CD8-positive, alpha-beta memory T cell (primary cell): ENCODE results near the gene ABHD2. TPM values are rescaled to one million over a fixed set of nuclear protein-coding genes. Genes with fewer than 3 reads are reported as not detected.

ENCODE experiments used
- CTCF ChIA-PET: fragments of 350-600 bp; sonication (Branson Sonifier 250); formaldehyde crosslinking; loops from one replicate; lab custom pipeline; 2021; ENCODE audit warnings: antibody characterized with exemption; lab: Charles Lee
- POLR2A ChIA-PET: fragments of 350-600 bp; sonication (Branson Sonifier 250); formaldehyde crosslinking; loops from one replicate; lab custom pipeline; 2021; ENCODE audit warnings: antibody characterized with exemption; lab: Charles Lee
- DNase-seq, 5 donors: peaks; one replicate each; pipeline versions ENCODE4 v3.0.0 to v3.0.0-alpha.2; 2020 to 2022; ENCODE audit warnings: mixed read lengths in 1 of 5
- H3K27ac ChIP-seq: one replicate; pipeline ENCODE4 v1.7.0; 2013; ENCODE audit warnings: low read depth, mild to moderate bottlenecking, low read length, moderate library complexity
- H3K27me3 ChIP-seq: 2 replicates; pipeline ENCODE4 v1.7.0; 2013; ENCODE audit warnings: low read length, mild to moderate bottlenecking; ENCODE audit not compliant: insufficient read depth, poor library complexity, severe bottlenecking
- H3K36me3 ChIP-seq: 2 replicates; pipeline ENCODE4 v1.7.0; 2013; ENCODE audit warnings: mild to moderate bottlenecking, low read length, moderate library complexity; ENCODE audit not compliant: insufficient read depth
- H3K4me1 ChIP-seq: 2 replicates; pipeline ENCODE4 v1.7.0; 2013; ENCODE audit warnings: mild to moderate bottlenecking, low read length, moderate library complexity; ENCODE audit not compliant: insufficient read depth
- H3K4me3 ChIP-seq: 2 replicates; pipeline ENCODE4 v1.7.0; 2013; ENCODE audit warnings: mild to moderate bottlenecking, low read length
- H3K9me3 ChIP-seq: 2 replicates; pipeline ENCODE4 v1.7.0; 2013; ENCODE audit warnings: mild to moderate bottlenecking, low read length
- H3K27ac Mint-ChIP-seq, 8 donors: one replicate each; pipeline ENCODE4 v1.8.0; 2020 to 2021; ENCODE audit warnings: mixed read lengths in 8 of 8, mild to moderate bottlenecking in 6 of 8, inconsistent platforms in 3 of 8, moderate library complexity in 3 of 8
- H3K27me3 Mint-ChIP-seq, 2 donors: one replicate each; pipeline ENCODE4 v1.8.0; 2020 to 2021; ENCODE audit warnings: mixed read lengths in 2 of 2, mild to moderate bottlenecking in 1 of 2, moderate library complexity in 1 of 2
- H3K36me3 Mint-ChIP-seq, 3 donors: one replicate each; pipeline ENCODE4 v1.8.0; 2020 to 2021; ENCODE audit warnings: mixed read lengths in 3 of 3, inconsistent platforms in 1 of 3, mild to moderate bottlenecking in 1 of 3
- H3K4me1 Mint-ChIP-seq, 3 donors: one replicate each; pipeline ENCODE4 v1.8.0; 2020 to 2021; ENCODE audit warnings: mixed read lengths in 3 of 3, inconsistent platforms in 1 of 3, mild to moderate bottlenecking in 1 of 3
- H3K4me3 Mint-ChIP-seq, 7 donors: one replicate each; pipeline ENCODE4 v1.8.0; 2020 to 2021; ENCODE audit warnings: mixed read lengths in 7 of 7, mild to moderate bottlenecking in 6 of 7, moderate library complexity in 4 of 7, inconsistent platforms in 2 of 7
- H3K9me3 Mint-ChIP-seq, 5 donors: one replicate each; pipeline ENCODE4 v1.8.0; 2020 to 2022; ENCODE audit warnings: mixed read lengths in 5 of 5, mild to moderate bottlenecking in 3 of 5, moderate library complexity in 2 of 5, inconsistent platforms in 1 of 5
- polyA plus RNA-seq: library from polyadenylated mRNA; unstranded; fragments of 300-500 nt; fragmentation: Illumina TruSeq; gene quantifications from one replicate; pipeline ENCODE4 v1.2.3, GENCODE V29; 2021
- total RNA-seq, 2 experiments: library from RNA; stranded (reverse); gene quantifications; one replicate each; pipeline ENCODE4 v1.2.3, GENCODE V29; 2021

ABHD2 gene
- total and polyA plus RNA-seq, 3 experiments from 2014 or later, result 22.9 to 79.8 (median 68.7) TPM

DNA sequence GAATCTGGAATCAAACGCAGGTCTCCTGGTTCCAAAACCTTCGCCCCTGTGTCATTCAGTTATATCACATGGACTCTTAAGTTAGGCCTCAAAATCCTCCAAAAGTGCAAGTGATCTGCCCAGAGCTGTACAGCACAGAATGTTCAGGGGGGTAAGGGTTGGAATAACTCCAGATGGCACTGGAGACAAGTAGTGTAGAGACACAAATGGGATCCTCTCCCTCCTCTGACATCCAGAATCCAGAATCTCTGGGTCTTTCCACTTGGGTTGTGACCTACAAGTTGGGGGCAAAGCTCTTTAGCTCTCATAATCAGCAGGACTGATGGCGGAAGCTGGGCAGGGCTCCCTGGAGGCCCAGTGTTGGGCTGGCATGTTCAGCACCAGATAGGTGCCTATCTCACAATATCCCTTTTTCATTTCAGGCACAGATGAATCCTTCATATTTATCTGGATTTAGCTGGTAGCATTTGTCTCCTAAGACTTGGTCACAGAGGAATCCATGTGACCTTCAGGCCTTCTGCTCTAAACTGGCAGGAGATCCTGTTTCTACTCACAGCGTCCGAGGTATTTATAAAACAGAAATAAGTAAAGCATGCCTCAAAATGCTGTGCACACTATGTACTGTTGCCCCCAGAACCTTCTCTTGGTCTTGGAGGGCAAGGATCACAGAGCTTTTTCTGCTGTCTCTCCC is 15.4 kb downstream of the ABHD2 start:
- H3K9me3 Mint-ChIP-seq, result no peaks in the 10 kb centered on the region
- H3K27me3 Mint-ChIP-seq, result no peaks in the 10 kb centered on the region
- Histone ChIP-seq H3K27ac (no peak overlapping the region), H3K4me3 (no peak overlapping the region), H3K9me3 (no peaks in the 10 kb centered on the region), H3K27me3 (no peaks in the 10 kb centered on the region), H3K36me3 (peaks cover 7% of the 10 kb centered on the region), H3K4me1 (no peaks in the 10 kb centered on the region)
- ChIA-PET CTCF (interaction anchor here (1.0 to 1.8 kb wide), 3 partner anchors 16 to 46 kb away, joined by 3 to 6 read pairs (median 3); partner anchors contain the start of gene ABHD2), POLR2A (interaction anchor here (0.6 kb wide), 1 partner anchor 233 kb away, joined by 6 read pairs; no protein-coding TSS in a partner anchor)
- no peak for DNase-seq
- peaks cover 18 to 41% (median 19%) of the 10 kb centered on the region in 3 donors for H3K4me1 Mint-ChIP-seq
- H3K27ac Mint-ChIP-seq, result peak overlapping the region in 2 of 8 donors; percentile 23 to 41
- H3K36me3 Mint-ChIP-seq, result peaks cover 3 to 48% (median 17%) of the 10 kb centered on the region in 3 donors
- no peak overlapping the region for H3K4me3 Mint-ChIP-seq

DNA sequence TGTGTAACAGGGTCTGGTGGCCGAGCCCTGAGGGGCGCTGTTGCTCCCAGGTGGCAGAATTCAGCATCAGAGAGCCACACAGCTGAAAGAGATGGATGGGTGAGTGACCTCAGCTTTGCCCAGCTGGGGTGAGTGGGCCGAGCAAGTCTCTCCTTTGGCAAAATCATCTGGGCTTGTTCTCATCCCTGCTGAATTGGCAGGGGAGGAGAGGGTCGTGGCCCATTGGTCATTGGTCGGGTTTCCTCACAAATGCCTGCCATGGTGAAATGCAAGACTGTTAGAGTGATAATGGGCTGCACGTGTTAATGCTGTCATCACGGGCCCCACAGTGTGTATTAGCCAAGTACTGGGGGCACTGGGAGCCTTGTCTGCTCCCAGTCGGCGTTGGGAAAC is 15.9 kb downstream of the ABHD2 start:
- H3K4me3 ChIP-seq, result no peak overlapping the region
- H3K27ac Mint-ChIP-seq, result no peak overlapping the region
- no peak overlapping the region for H3K4me3 Mint-ChIP-seq
- no peaks in the 10 kb centered on the region for H3K27me3 Mint-ChIP-seq
- POLR2A ChIA-PET, result no interaction called here
- H3K9me3 ChIP-seq, result no peaks in the 10 kb centered on the region
- H3K36me3 Mint-ChIP-seq, result peaks cover 3 to 45% (median 17%) of the 10 kb centered on the region in 3 donors
- no peak overlapping the region for H3K27ac ChIP-seq
- H3K36me3 ChIP-seq, result peaks cover 7% of the 10 kb centered on the region
- H3K4me1 Mint-ChIP-seq, result peaks cover 18 to 41% (median 19%) of the 10 kb centered on the region in 3 donors
- CTCF ChIA-PET, result interaction anchor here (1.2 to 1.8 kb wide), 2 partner anchors 16 to 46 kb away, joined by 3 to 6 read pairs; partner anchors contain the start of gene ABHD2
- H3K4me1 ChIP-seq, result no peaks in the 10 kb centered on the region
- no peak for DNase-seq
- H3K27me3 ChIP-seq, result no peaks in the 10 kb centered on the region
- no peaks in the 10 kb centered on the region for H3K9me3 Mint-ChIP-seq

DNA sequence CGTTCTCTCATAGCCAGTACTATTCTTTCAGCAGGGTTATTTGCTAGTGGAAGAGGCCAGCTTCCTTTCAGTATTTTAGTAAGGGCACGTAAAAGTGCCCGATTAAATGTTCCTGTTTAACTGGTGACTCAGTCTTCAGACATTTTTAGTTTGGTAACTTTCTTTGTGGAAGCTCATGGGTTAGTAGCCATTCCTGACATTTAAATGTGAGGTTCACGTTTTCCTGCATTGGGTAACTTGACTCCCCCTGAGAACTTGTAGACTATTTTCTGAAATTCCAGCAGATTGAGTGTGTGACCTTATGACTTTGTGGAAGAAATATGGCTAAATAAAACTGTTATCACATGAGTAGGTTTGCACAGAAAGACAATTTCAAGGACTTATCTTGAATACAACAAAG is 16.9 kb downstream of the ABHD2 start:
- Histone ChIP-seq H3K9me3 (no peaks in the 10 kb centered on the region), H3K27ac (no peak overlapping the region), H3K4me1 (no peaks in the 10 kb centered on the region), H3K4me3 (no peak overlapping the region), H3K36me3 (peaks cover 7% of the 10 kb centered on the region), H3K27me3 (no peaks in the 10 kb centered on the region)
- H3K4me3 Mint-ChIP-seq, result no peak overlapping the region
- no peak for DNase-seq
- no peaks in the 10 kb centered on the region for H3K9me3 Mint-ChIP-seq
- H3K4me1 Mint-ChIP-seq, result peaks cover 19 to 43% (median 23%) of the 10 kb centered on the region in 3 donors
- ChIA-PET POLR2A (no interaction called here), CTCF (interaction anchor here (1.8 kb wide), 1 partner anchor 47 kb away, joined by 6 read pairs; no protein-coding TSS in a partner anchor)
- H3K36me3 Mint-ChIP-seq, result peaks cover 3 to 42% (median 17%) of the 10 kb centered on the region in 3 donors
- no peak overlapping the region for H3K27ac Mint-ChIP-seq
- H3K27me3 Mint-ChIP-seq, result no peaks in the 10 kb centered on the region

DNA sequence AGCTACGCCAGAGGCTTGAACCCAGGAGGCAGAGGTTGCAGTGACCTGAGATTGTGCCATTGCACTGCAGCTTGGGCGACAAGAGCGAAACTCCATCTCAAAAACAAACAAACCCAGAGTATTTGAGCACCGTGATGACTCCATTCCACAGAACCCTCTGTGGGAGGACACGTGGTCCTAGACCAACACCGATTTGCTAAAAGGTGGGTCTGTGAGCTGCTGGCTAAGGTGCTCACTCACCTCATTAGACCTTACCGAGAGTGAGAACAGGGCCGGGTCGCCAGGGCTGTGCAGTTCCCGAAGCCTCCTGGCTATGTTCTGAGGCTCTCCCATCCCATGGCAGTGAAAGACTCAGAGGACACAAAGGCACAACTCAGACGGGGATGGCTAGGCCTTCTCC is 17.9 kb downstream of the ABHD2 start:
- Histone ChIP-seq H3K9me3 (no peaks in the 10 kb centered on the region), H3K4me3 (no peak overlapping the region), H3K27ac (no peak overlapping the region), H3K4me1 (no peaks in the 10 kb centered on the region), H3K36me3 (peaks cover 7% of the 10 kb centered on the region), H3K27me3 (no peaks in the 10 kb centered on the region)
- no peak for DNase-seq
- Mint-ChIP-seq H3K36me3 (peaks cover 3 to 43% (median 15%) of the 10 kb centered on the region in 3 donors), H3K4me1 (peaks cover 20 to 45% (median 26%) of the 10 kb centered on the region in 3 donors), H3K4me3 (no peak overlapping the region), H3K27me3 (no peaks in the 10 kb centered on the region), H3K27ac (no peak overlapping the region), H3K9me3 (no peaks in the 10 kb centered on the region)
- ChIA-PET POLR2A (no interaction called here), CTCF (no interaction called here)

DNA sequence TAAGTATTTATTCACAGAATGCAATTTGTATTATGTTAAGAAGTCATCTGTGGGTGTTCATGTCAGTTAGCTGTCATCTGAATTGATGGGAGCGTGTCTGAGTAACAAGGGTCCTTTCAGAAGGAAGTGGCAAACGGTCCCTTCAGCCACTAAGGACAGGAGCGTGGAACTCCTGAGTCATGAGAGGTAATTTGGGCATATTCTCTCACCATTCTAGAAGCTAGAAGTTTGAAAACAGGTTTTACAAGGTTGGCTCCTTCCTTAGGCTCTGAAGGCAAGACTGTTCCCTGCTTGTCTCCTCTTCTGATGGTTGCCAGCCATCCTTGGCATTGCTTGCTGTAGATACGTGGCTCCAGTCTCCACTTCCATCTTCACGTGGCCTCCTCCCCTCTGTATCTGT is 19.7 kb downstream of the ABHD2 start:
- Histone ChIP-seq H3K4me3 (no peak overlapping the region), H3K4me1 (peaks cover 7% of the 10 kb centered on the region), H3K27ac (no peak overlapping the region), H3K9me3 (no peaks in the 10 kb centered on the region), H3K27me3 (no peaks in the 10 kb centered on the region), H3K36me3 (peaks cover 7% of the 10 kb centered on the region)
- Mint-ChIP-seq H3K27ac (peak overlapping the region in 1 of 8 donors; percentile 27), H3K4me3 (no peak overlapping the region), H3K4me1 (peaks cover 21 to 53% (median 37%) of the 10 kb centered on the region in 3 donors), H3K36me3 (peaks cover 0 to 38% (median 13%) of the 10 kb centered on the region in 3 donors), H3K27me3 (no peaks in the 10 kb centered on the region), H3K9me3 (no peaks in the 10 kb centered on the region)
- DNase-seq, result no peak
- POLR2A ChIA-PET, result no interaction called here
- CTCF ChIA-PET, result interaction anchor here (1.1 kb wide), 1 partner anchor 23 kb away, joined by 3 read pairs; no protein-coding TSS in a partner anchor

DNA sequence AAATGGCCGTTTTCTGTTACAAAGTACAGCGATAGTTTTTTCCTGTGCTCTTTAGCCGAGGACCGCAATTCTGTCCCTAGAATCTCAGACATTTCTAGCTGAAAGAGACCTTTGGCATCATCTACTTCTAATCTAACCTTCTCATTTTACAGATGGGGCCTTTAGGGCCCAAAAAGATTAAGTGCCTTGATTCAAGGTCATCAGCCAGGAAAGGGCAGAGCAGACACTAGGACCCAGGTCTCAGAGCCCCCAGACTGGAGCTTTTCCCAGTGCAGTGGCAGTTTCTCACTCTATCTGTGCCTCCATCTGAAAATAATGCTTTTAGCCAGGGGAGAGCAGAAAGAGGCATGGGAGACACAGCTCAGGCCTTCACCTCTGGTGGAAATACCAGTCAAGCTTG is 20.6 kb downstream of the ABHD2 start:
- peaks cover 24 to 61% (median 42%) of the 10 kb centered on the region in 3 donors for H3K4me1 Mint-ChIP-seq
- no peaks in the 10 kb centered on the region for H3K27me3 Mint-ChIP-seq
- H3K36me3 Mint-ChIP-seq, result peaks cover 0 to 37% (median 10%) of the 10 kb centered on the region in 3 donors
- H3K27ac ChIP-seq, result no peak overlapping the region
- no peak overlapping the region for H3K4me3 Mint-ChIP-seq
- H3K9me3 ChIP-seq, result no peaks in the 10 kb centered on the region
- ChIA-PET CTCF (interaction anchor here (1.1 kb wide), 1 partner anchor 24 kb away, joined by 3 read pairs; no protein-coding TSS in a partner anchor), POLR2A (no interaction called here)
- DNase-seq, result no peak
- H3K4me3 ChIP-seq, result no peak overlapping the region
- H3K36me3 ChIP-seq, result peaks cover 6% of the 10 kb centered on the region
- H3K4me1 ChIP-seq, result peaks cover 7% of the 10 kb centered on the region
- H3K9me3 Mint-ChIP-seq, result no peaks in the 10 kb centered on the region
- no peaks in the 10 kb centered on the region for H3K27me3 ChIP-seq
- H3K27ac Mint-ChIP-seq, result no peak overlapping the region

DNA sequence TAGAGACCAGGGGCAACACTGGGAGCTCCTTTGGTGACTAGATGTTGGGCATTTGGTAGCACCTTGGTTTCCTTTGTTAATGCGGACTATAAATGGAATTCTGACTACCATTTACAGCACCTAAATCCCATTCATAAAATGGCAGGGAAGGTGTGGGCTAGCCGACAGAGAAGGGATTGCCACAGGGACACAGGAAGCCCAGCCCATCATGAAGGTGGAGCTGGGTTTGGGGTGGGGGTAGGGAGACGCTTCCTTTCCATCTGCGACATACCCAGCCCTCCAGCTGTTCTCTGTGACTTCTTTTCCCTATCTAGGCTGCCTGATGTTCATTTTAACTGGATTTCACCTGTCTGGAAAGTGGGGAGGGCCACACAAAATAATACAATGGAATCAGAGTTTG is 21.0 kb downstream of the ABHD2 start:
- Histone ChIP-seq H3K4me3 (no peak overlapping the region), H3K4me1 (peaks cover 7% of the 10 kb centered on the region), H3K27me3 (no peaks in the 10 kb centered on the region), H3K27ac (no peak overlapping the region), H3K36me3 (peaks cover 2% of the 10 kb centered on the region), H3K9me3 (no peaks in the 10 kb centered on the region)
- DNase-seq, result no peak
- Mint-ChIP-seq H3K4me3 (no peak overlapping the region), H3K27me3 (no peaks in the 10 kb centered on the region), H3K27ac (peak overlapping the region in 1 of 8 donors; percentile 19), H3K36me3 (peaks cover 0 to 37% (median 9%) of the 10 kb centered on the region in 3 donors), H3K9me3 (no peaks in the 10 kb centered on the region), H3K4me1 (peaks cover 24 to 63% (median 42%) of the 10 kb centered on the region in 3 donors)
- ChIA-PET POLR2A (no interaction called here), CTCF (interaction anchor here (1.1 kb wide), 1 partner anchor 24 kb away, joined by 3 read pairs; no protein-coding TSS in a partner anchor)

DNA sequence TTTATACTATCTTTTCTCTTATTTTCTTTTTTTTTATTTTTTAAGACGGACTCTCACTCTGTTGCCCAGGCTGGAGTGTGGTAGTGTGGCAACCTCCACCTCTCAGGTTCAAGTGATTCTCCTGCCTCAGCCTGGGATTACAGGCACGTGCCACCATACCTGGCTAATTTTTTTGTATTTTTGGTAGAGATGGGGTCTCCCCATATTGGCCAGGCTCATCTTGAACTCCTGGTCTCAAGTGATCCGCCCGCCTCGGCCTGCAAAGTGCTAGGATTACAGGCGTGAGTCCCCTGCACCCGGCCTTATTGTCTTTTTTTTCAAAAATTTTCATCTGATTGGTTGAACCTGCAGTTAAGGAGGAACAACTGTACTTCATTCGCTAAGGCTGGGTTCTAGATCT is 21.8 kb downstream of the ABHD2 start:
- H3K9me3 ChIP-seq, result no peaks in the 10 kb centered on the region
- peaks cover 24 to 66% (median 42%) of the 10 kb centered on the region in 3 donors for H3K4me1 Mint-ChIP-seq
- CTCF ChIA-PET, result no interaction called here
- no peaks in the 10 kb centered on the region for H3K9me3 Mint-ChIP-seq
- H3K27ac ChIP-seq, result no peak overlapping the region
- DNase-seq, result no peak
- H3K27me3 Mint-ChIP-seq, result no peaks in the 10 kb centered on the region
- POLR2A ChIA-PET, result no interaction called here
- no peak overlapping the region for H3K4me3 Mint-ChIP-seq
- H3K27ac Mint-ChIP-seq, result peak overlapping the region in 1 of 8 donors; percentile 6
- no peaks in the 10 kb centered on the region for H3K27me3 ChIP-seq
- H3K4me3 ChIP-seq, result no peak overlapping the region
- peaks cover 7% of the 10 kb centered on the region for H3K4me1 ChIP-seq
- no peaks in the 10 kb centered on the region for H3K36me3 ChIP-seq
- H3K36me3 Mint-ChIP-seq, result peaks cover 0 to 35% (median 6%) of the 10 kb centered on the region in 3 donors
